ENCODE measurements around the gene SLC6A9.

Gene SLC6A9

GRCh38 chr1:44048532-44049215 lies 17.4 kb upstream of the SLC6A9 start:
- DNase-seq (ENCODE audit: low read depth in 2 of 2), result no peak

- DNase-seq (ENCODE audit: low read depth in 2 of 2), result no peak
Measured at GRCh38 chr1:44047131-44047530, 15.9 kb upstream of the SLC6A9 start.

GRCh38 chr1:44045064-44045463 lies 13.8 kb upstream of the SLC6A9 start:
- DNase-seq (ENCODE audit: low read depth in 2 of 2), result no peak

GRCh38 chr1:44044071-44044801 lies 13.0 kb upstream of the SLC6A9 start:
- no peak for DNase-seq (ENCODE audit: low read depth in 2 of 2)

- no peak for DNase-seq (ENCODE audit: low read depth in 2 of 2)
Measured at GRCh38 chr1:44043176-44044070, 12.2 kb upstream of the SLC6A9 start.

GRCh38 chr1:44040846-44041245 lies 9.6 kb upstream of the SLC6A9 start:
- no peak for DNase-seq (ENCODE audit: low read depth in 2 of 2)

GRCh38 chr1:44040418-44040817 lies 9.2 kb upstream of the SLC6A9 start:
- DNase-seq (ENCODE audit: low read depth in 2 of 2), result no peak

GRCh38 chr1:44038876-44039657 lies 7.8 kb upstream of the SLC6A9 start:
- no peak for DNase-seq (ENCODE audit: low read depth in 2 of 2)

- DNase-seq (ENCODE audit: low read depth in 2 of 2), result no peak
Measured at GRCh38 chr1:44037154-44037553, 5.9 kb upstream of the SLC6A9 start.

- no peak for DNase-seq (ENCODE audit: low read depth in 2 of 2)
Measured at GRCh38 chr1:44036409-44037139, 5.3 kb upstream of the SLC6A9 start.

- DNase-seq (ENCODE audit: low read depth in 2 of 2), result no peak
Measured at GRCh38 chr1:44035726-44036408, 4.6 kb upstream of the SLC6A9 start.

GRCh38 chr1:44034976-44035716 lies 3.9 kb upstream of the SLC6A9 start:
- no peak for DNase-seq (ENCODE audit: low read depth in 2 of 2)

GRCh38 chr1:44034423-44034822 lies 3.2 kb upstream of the SLC6A9 start:
- no peak for DNase-seq (ENCODE audit: low read depth in 2 of 2)

- no peak for DNase-seq (ENCODE audit: low read depth in 2 of 2)
Measured at GRCh38 chr1:44033756-44034155, 2.5 kb upstream of the SLC6A9 start.

GRCh38 chr1:44033041-44033575 lies 1.8 kb upstream of the SLC6A9 start:
- DNase-seq (ENCODE audit: low read depth in 2 of 2), result no peak

- DNase-seq (ENCODE audit: low read depth in 2 of 2), result no peak
Measured at GRCh38 chr1:44032170-44032790, 1.0 kb upstream of the SLC6A9 start.

GRCh38 chr1:44030605-44031251 lies 534 bp downstream of the SLC6A9 start:
- no peak for DNase-seq (ENCODE audit: low read depth in 2 of 2)

- DNase-seq (ENCODE audit: low read depth in 2 of 2), result peak; percentile 64 to 71
Measured at GRCh38 chr1:44029911-44030604, 1.2 kb downstream of the SLC6A9 start.
